NCI-H510A (cell line): ENCODE results near the gene KCTD2.
"Not testable (repeated sequence)": the region's sequence is repeated elsewhere in the genome, so short reads cannot be mapped to it uniquely, and the experiment has no call there.

Experiments used
- DNase-seq: peaks from one replicate; lab custom pipeline; 2025; lab: John Stamatoyannopoulos, UW

KCTD2 gene

GRCh38 chr17:75020331-75021110 is 26.5 kb upstream of the KCTD2 start:
- no peak for DNase-seq

DNA sequence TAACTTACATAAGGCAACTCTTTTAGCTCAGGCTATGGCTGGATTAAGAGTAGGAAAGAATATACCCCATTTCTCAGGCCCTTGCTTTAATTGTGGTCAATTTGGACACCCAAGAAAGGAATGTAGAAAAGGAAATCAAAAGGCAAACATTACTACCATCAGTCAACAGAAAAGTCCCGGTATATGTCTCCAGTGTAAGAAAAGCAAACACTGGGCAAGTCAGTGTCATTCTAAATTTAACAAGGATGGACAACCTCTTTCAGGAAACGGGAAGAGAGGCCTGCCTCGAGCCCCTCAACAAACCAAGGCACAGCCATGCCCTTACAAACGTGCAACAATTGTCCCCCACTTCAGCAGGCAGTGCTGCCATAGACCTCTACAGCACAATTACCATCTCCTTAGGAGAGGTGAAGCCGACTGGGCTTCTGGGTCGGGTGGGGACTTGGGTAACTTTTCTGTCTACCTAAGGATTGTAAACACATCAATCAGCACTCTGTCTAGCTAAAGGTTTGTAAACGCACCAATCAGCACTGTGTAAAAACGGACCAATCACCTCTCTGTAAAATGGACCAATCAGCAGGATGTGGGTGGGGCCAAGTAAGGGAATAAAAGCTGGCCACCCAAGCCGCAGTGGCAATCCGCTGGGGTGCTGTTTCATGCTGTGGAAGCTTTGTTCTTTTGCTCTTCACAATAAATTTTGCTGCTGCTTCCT is 22.2 kb upstream of the KCTD2 start:
- DNase-seq: no peak

GRCh38 chr17:75025398-75025734 is 21.7 kb upstream of the KCTD2 start:
- DNase-seq: not testable (repeated sequence)

- DNase-seq: not testable (repeated sequence)
These were observed 20.4 kb upstream of the KCTD2 start for GRCh38 chr17:75026650-75027049.

- no peak for DNase-seq
These were observed 16.9 kb upstream of the KCTD2 start for GRCh38 chr17:75030161-75030560.

- DNase-seq: peak; percentile 56
These were observed 14.9 kb upstream of the KCTD2 start for GRCh38 chr17:75031972-75032719.

- DNase-seq: no peak
These were observed 14.2 kb upstream of the KCTD2 start for GRCh38 chr17:75032720-75033280.

DNA sequence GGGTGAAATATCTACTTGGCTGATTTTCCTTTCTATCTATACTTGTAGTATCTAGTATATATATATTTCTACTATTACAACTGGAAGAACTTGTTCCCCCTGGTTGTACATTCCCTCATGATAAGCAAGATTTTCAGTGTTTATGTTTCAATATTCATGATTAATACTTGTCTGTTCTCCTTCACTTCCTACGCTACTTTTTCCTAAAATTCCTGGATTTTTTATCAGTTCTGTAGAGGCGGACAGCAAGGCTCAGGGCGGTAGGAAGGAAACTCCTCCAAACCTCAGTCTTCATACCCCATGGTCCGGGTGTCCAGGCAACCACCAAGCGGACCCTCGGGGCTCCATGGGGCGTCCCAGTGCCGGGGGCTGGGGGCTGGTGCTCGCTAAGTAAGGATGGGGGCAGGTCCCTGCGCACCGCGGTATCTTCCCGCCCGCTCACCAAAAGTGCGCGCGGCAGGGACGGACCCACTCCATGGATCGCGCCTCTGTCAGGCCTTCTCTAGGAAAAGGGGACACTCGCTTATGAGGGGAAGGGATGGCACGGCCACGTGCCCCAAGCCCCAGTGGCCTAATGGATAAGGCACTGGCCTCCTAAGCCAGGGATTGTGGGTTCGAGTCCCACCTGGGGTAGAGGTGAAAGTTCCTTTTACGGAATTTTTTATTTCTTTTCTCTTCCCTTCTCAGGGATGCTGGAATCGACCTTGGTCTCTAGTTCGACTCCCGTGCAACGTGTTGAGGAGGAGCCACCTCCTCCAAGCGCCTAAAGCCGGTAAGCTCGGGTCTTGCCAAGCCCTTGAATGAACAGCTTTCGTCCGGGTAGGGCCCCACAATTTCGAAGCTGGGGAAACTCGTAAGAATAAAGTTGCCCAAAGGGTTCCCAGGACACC is 13.4 kb upstream of the KCTD2 start:
- peak; percentile 83 for DNase-seq

- peak; percentile 63 for DNase-seq
These were observed 12.7 kb upstream of the KCTD2 start for GRCh38 chr17:75034236-75034908.

DNA sequence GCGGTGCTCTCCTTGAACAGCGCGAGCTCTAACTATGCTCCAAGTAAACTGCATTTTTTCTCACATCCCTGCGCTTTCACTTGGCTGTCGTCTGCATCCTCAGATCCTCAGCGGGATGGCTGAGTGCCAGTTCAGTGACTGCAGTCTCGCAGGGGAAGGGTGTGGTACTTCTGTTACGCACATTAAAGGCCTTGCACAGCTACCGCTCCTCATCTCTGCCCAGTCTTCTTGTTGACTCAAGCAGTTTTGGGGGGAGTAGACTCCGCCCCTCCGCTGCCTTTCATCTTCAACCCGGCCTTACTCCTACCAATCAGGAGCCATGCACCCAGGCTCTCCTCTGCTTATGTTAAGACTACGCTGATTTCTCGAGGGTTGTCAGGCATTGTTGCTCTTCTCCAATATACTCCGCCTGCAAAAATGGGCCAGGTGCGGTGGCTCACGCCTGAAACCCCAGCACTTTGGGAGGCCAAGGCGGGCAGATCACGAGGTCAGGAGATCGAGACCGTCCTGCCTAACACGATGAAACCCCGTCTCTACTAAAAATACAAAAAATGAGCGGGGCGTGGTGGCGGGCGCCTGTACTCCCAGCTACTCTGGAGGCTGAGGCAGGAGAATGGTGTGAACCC is 10.3 kb upstream of the KCTD2 start:
- DNase-seq: peak; percentile 52

DNA sequence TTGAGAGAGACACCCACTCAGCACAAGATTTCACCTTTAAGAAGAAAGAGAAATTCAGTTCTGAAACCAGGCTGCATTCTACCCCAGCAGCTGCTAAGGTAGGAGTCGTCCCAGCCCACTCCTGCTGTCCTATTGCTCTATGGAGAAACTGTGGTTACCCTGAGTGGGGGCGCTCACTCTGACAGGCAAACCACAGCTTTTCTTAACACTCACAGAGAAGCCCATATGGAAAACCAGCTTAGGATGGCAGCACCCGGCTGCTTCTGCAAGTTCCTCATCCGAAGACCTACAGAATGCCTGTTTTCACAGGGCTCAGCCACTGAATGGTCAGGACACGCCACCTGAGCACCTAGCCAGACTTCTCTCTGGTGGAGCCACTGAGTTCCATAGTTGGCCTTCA is 7.8 kb upstream of the KCTD2 start:
- no peak for DNase-seq

- DNase-seq: no peak
These were observed 5.3 kb upstream of the KCTD2 start for GRCh38 chr17:75041656-75042280.

DNA sequence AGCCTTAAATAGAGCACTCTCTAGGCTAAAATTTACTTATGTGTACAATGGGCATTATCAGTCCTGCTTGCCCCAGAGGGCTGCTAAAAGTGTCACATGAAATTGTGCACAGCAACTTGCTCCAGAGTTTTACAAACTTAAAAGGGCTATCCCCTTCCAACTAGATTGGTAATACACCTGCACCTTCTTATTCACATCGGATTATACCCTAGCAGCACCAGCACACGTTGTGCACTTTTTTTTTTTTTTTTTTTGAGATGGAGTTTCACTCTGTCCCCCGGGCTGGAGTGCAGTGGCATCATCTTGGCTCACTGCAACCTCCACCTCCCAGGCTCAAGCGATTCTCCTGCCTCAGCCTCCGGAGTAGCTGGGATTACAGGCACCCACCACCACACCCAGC is 3.2 kb upstream of the KCTD2 start:
- DNase-seq: not testable (repeated sequence)

- DNase-seq: no peak
These were observed 2.3 kb upstream of the KCTD2 start for GRCh38 chr17:75044716-75045115.

DNA sequence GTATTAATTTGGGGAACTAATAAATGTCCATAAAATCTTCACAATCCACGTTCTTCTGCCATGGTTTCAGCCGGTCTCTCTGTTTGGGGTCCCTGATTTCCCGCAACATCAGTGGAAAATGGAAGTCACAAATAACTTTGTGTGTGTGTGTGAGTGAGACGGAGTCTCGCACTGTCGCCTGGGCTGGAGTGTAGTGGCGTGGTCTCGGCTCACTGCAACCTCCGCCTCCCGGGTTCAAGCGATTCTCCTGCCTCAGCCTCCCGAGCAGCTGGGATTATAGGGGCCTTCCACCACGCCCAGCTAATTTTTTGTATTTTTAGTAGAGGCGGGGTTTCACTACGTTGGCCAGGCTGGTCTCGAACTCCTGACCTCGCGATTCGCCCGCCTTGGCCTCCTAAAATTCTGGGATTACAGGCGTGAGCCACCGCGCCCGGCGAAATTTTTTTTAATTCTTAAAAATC is 1.0 kb upstream of the KCTD2 start:
- DNase-seq: not testable (repeated sequence)

GRCh38 chr17:75047398-75048098 is 523 bp downstream of the KCTD2 start:
- no peak for DNase-seq

GRCh38 chr17:75048249-75048878 is 1.3 kb downstream of the KCTD2 start:
- DNase-seq: no peak

DNA sequence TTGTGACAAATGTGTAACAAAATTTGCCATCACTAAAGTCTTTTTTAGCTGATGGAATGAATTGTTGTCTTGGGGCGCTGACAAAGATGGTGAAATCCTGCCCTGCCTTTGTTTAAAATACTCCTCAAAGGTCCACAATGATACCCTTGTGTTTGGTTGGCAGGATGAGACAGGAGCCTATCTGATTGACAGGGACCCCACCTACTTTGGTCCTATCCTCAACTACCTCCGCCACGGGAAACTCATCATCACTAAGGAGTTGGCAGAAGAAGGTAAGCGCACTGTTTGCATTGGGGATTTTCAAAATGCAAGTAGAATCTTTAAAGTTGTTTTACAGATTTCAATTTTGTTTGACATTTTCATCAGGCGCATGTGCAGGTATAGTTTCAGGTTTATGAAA is 2.0 kb downstream of the KCTD2 start:
- no peak for DNase-seq

GRCh38 chr17:75049706-75050105 is 2.7 kb downstream of the KCTD2 start:
- DNase-seq: no peak
